Measurements from ENCODE around the gene HINT1.

Gene HINT1

GRCh38 chr5:131160134-131160533, 4.9 kb downstream of the HINT1 start:
- Histone ChIP-seq H4K20me1 (ENCODE audit: insufficient read depth, low read length) (0 out of 2 replicates have a peak, but pooled peaks cover 2% of the 10 kb centered on the region), H2AFZ (ENCODE audit: low read length) (no peak overlapping the region), H3K9me2 (replicated peaks; ENCODE audit: insufficient read depth, low read length) (no peaks in the 10 kb centered on the region), H3K36me3 (replicated peaks; ENCODE audit: insufficient read depth, low read length) (peaks cover 26% of the 10 kb centered on the region), H3K79me2 (ENCODE audit: low read length) (peaks cover 67% of the 10 kb centered on the region), H3K4me2 (ENCODE audit: low read depth, low read length) (no peak overlapping the region), H3K27ac (ENCODE audit: low read length) (no peak overlapping the region), H3K4me3 (ENCODE audit: low read length) (no peak overlapping the region), H3K9me3 (replicated peaks; ENCODE audit: insufficient read depth, low read length) (no peaks in the 10 kb centered on the region), H3F3A (ENCODE audit: insufficient read depth, low read length) (peaks cover 17% of the 10 kb centered on the region), H3K27me3 (replicated peaks; ENCODE audit: insufficient read depth, low read length) (no peaks in the 10 kb centered on the region), H3K4me1 (ENCODE audit: low read length) (no peaks in the 10 kb centered on the region; the same call in 1 of the 2 replicates), H3K9ac (ENCODE audit: low read length) (no peak overlapping the region)
- DNase-seq, result no peak
- no peak for TF ChIP-seq EZH2 (optimal IDR thresholded peaks at IDR 0.05; ENCODE audit: low read depth, low read length)
- TF ChIP-seq, protein P1, sequence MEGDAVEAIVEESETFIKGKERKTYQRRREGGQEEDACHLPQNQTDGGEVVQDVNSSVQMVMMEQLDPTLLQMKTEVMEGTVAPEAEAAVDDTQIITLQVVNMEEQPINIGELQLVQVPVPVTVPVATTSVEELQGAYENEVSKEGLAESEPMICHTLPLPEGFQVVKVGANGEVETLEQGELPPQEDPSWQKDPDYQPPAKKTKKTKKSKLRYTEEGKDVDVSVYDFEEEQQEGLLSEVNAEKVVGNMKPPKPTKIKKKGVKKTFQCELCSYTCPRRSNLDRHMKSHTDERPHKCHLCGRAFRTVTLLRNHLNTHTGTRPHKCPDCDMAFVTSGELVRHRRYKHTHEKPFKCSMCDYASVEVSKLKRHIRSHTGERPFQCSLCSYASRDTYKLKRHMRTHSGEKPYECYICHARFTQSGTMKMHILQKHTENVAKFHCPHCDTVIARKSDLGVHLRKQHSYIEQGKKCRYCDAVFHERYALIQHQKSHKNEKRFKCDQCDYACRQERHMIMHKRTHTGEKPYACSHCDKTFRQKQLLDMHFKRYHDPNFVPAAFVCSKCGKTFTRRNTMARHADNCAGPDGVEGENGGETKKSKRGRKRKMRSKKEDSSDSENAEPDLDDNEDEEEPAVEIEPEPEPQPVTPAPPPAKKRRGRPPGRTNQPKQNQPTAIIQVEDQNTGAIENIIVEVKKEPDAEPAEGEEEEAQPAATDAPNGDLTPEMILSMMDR (IDR thresholded peaks at IDR 0.05; ENCODE audit: low read length), result no peak
- TF ChIP-seq EZH2phosphoT487 (IDR thresholded peaks at IDR 0.05; ENCODE audit: low read length), result no peak

- Histone ChIP-seq H3K4me3 (ENCODE audit: low read length) (no peak overlapping the region), H3K9ac (ENCODE audit: low read length) (no peak overlapping the region), H3K79me2 (ENCODE audit: low read length) (peaks cover 39% of the 10 kb centered on the region), H3K27me3 (replicated peaks; ENCODE audit: insufficient read depth, low read length) (no peaks in the 10 kb centered on the region), H3K9me3 (replicated peaks; ENCODE audit: insufficient read depth, low read length) (no peaks in the 10 kb centered on the region), H3K36me3 (replicated peaks; ENCODE audit: insufficient read depth, low read length) (peaks cover 22% of the 10 kb centered on the region), H3K9me2 (replicated peaks; ENCODE audit: insufficient read depth, low read length) (no peaks in the 10 kb centered on the region), H3K4me1 (ENCODE audit: low read length) (no peaks in the 10 kb centered on the region), H3K27ac (ENCODE audit: low read length) (no peak overlapping the region), H3K4me2 (ENCODE audit: low read depth, low read length) (no peak overlapping the region), H4K20me1 (ENCODE audit: insufficient read depth, low read length) (0 out of 2 replicates have a peak, but pooled peaks cover 2% of the 10 kb centered on the region), H2AFZ (ENCODE audit: low read length) (no peak overlapping the region), H3F3A (ENCODE audit: insufficient read depth, low read length) (peaks cover 8% of the 10 kb centered on the region; the same call in 1 of the 2 replicates)
- DNase-seq, result no peak
- no peak for TF ChIP-seq EZH2 (optimal IDR thresholded peaks at IDR 0.05; ENCODE audit: low read depth, low read length)
- TF ChIP-seq EZH2phosphoT487 (IDR thresholded peaks at IDR 0.05; ENCODE audit: low read length), result no peak
- TF ChIP-seq, protein P1 (IDR thresholded peaks at IDR 0.05; ENCODE audit: low read length), result no peak
Measured at GRCh38 chr5:131156957-131157356, 8.1 kb downstream of the HINT1 start.

- H3K27ac ChIP-seq (ENCODE audit: low read length), result no peak overlapping the region
- TF ChIP-seq EZH2 (optimal IDR thresholded peaks at IDR 0.05; ENCODE audit: low read depth, low read length) (no peak), EZH2phosphoT487 (IDR thresholded peaks at IDR 0.05; ENCODE audit: low read length) (no peak)
- TF ChIP-seq, protein P1 (IDR thresholded peaks at IDR 0.05; ENCODE audit: low read length), result no peak
Measured at GRCh38 chr5:131156385-131156784, 8.7 kb downstream of the HINT1 start.

More at GRCh38 chr5:131156385-131156784, 8.7 kb downstream of the HINT1 start:
- Histone ChIP-seq H3K79me2 (ENCODE audit: low read length) (peaks cover 33% of the 10 kb centered on the region), H3K4me3 (ENCODE audit: low read length) (no peak overlapping the region), H3K9ac (ENCODE audit: low read length) (no peak overlapping the region), H3K36me3 (replicated peaks; ENCODE audit: insufficient read depth, low read length) (peaks cover 22% of the 10 kb centered on the region), H4K20me1 (ENCODE audit: insufficient read depth, low read length) (0 out of 2 replicates have a peak, but pooled peaks cover 2% of the 10 kb centered on the region), H3K4me1 (ENCODE audit: low read length) (no peaks in the 10 kb centered on the region), H3F3A (ENCODE audit: insufficient read depth, low read length) (peaks cover 8% of the 10 kb centered on the region; the same call in 1 of the 2 replicates), H3K4me2 (ENCODE audit: low read depth, low read length) (no peak overlapping the region), H3K27me3 (replicated peaks; ENCODE audit: insufficient read depth, low read length) (no peaks in the 10 kb centered on the region), H2AFZ (ENCODE audit: low read length) (no peak overlapping the region), H3K9me3 (replicated peaks; ENCODE audit: insufficient read depth, low read length) (no peaks in the 10 kb centered on the region), H3K9me2 (replicated peaks; ENCODE audit: insufficient read depth, low read length) (no peaks in the 10 kb centered on the region)
- no peak for DNase-seq
